Smooth muscle cell (in vitro differentiated cells): ENCODE results near the gene NTMT2. TPM values are rescaled to one million over a fixed set of nuclear protein-coding genes. Genes with fewer than 3 reads are reported as not detected.

Experiments
- DNase-seq: peaks from one replicate; lab custom pipeline; 2025; ENCODE audit not compliant: unreplicated experiment; lab: John Stamatoyannopoulos, UW
- H2AFZ ChIP-seq: fragments of 200-600 bp; sonication (generic); 2 replicates; pipeline ENCODE4 v1.6.0; 2016; ENCODE audit warnings: antibody characterized with exemption, low read depth, mild to moderate bottlenecking
- H3F3A ChIP-seq: fragments of 200-600 bp; sonication (generic); 2 replicates; pipeline ENCODE4 v1.6.0; 2017; ENCODE audit warnings: antibody characterized with exemption, low read depth
- H3K27ac ChIP-seq: fragments of 200-600 bp; sonication (generic); 2 replicates; pipeline ENCODE4 v1.5.1; 2016; ENCODE audit warnings: low read depth, mild to moderate bottlenecking
- H3K27me3 ChIP-seq: fragments of 200-600 bp; sonication (generic); 2 replicates; pipeline ENCODE4 v1.6.1; 2016; ENCODE audit warnings: low read depth, mild to moderate bottlenecking
- H3K36me3 ChIP-seq: fragments of 200-600 bp; sonication (generic); 2 replicates; pipeline ENCODE4 v1.5.1; 2016; ENCODE audit warnings: low read depth
- H3K4me1 ChIP-seq: fragments of 200-600 bp; sonication (generic); 2 replicates; pipeline ENCODE4 v1.5.1; 2016; ENCODE audit warnings: low read depth
- H3K4me2 ChIP-seq: fragments of 200-600 bp; sonication (generic); 2 replicates; pipeline ENCODE4 v1.6.0; 2016; ENCODE audit warnings: mild to moderate bottlenecking
- H3K4me3 ChIP-seq: fragments of 200-600 bp; sonication (generic); 2 replicates; pipeline ENCODE4 v1.5.1; 2016; ENCODE audit warnings: mild to moderate bottlenecking
- H3K79me2 ChIP-seq: fragments of 200-600 bp; sonication (generic); 2 replicates; pipeline ENCODE4 v1.6.0; 2016; ENCODE audit warnings: low read depth, mild to moderate bottlenecking
- H3K9ac ChIP-seq: fragments of 200-600 bp; sonication (generic); 2 replicates; pipeline ENCODE4 v1.6.0; 2016; ENCODE audit warnings: low read depth
- H3K9me3 ChIP-seq: fragments of 200-600 bp; sonication (generic); replicated peaks from 2 replicates; pipeline ENCODE4 v1.5.1; 2016; ENCODE audit warnings: low read depth
- H4K20me1 ChIP-seq: fragments of 200-600 bp; sonication (generic); 2 replicates; pipeline ENCODE4 v1.6.0; 2016; ENCODE audit warnings: low read depth
- WGBS: methylation state at CpG from one replicate; pipeline ENCODE4 v1.1.7; 2016; ENCODE audit warnings: low lambda C conversion rate; 5-methylcytosine and 5-hydroxymethylcytosine counted together
- polyA plus RNA-seq: library from polyadenylated mRNA; unstranded; fragments of >200 nt; fragmentation: Nextera tagmentation; extraction: Ambion mirVana; gene quantifications from 2 replicates; pipeline ENCODE4 v1.2.1, GENCODE V29; 2016
- total RNA-seq: library from RNA; depleted of rRNA; stranded (reverse); fragments of >200 nt; gene quantifications from 2 replicates; pipeline ENCODE4 v1.2.3, GENCODE V29; 2014
- TF ChIP-seq, protein P1 (sequence below): fragments of 200-600 bp; sonication (generic); IDR thresholded peaks from 2 replicates; pipeline ENCODE4 v1.5.1; 2017; ENCODE audit warnings: borderline replicate concordance, mild to moderate bottlenecking, antibody characterized with exemption; ENCODE audit not compliant: insufficient read depth, poor library complexity, severe bottlenecking

NTMT2 gene
- total and polyA plus RNA-seq, 2 experiments from 2014 or later = 0.21 TPM; not detected in 1

DNA sequence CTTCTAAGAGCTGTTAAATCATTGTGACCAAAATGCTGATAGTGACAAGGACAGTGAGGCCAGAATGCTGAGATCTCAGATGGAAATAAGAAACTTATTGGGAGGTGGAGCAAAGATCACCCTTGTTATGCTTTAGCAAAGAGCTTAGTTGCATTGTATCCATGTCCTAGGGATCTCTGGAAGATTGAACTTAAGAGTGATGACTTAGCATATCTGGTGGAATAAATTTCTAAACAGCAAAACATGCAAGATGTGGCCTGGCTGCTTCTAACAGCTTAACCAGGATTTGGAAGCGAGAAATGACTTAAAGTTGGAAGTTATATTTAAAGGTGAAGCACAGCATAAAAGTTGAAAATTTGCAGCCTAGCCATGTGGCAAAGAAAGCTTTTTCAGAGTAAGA, 7.7 kb downstream of the NTMT2 start:
- no peaks in the 10 kb centered on the region for H3F3A ChIP-seq
- H4K20me1 ChIP-seq = no peaks in the 10 kb centered on the region
- no peak overlapping the region for H3K27ac ChIP-seq
- no peak overlapping the region for H2AFZ ChIP-seq
- H3K4me1 ChIP-seq = no peaks in the 10 kb centered on the region
- H3K9me3 ChIP-seq = peaks cover 5% of the 10 kb centered on the region
- H3K27me3 ChIP-seq = no peaks in the 10 kb centered on the region
- H3K79me2 ChIP-seq = no peaks in the 10 kb centered on the region
- no peaks in the 10 kb centered on the region for H3K36me3 ChIP-seq
- no peak overlapping the region for H3K9ac ChIP-seq
- no peak overlapping the region for H3K4me3 ChIP-seq
- TF ChIP-seq, protein P1, sequence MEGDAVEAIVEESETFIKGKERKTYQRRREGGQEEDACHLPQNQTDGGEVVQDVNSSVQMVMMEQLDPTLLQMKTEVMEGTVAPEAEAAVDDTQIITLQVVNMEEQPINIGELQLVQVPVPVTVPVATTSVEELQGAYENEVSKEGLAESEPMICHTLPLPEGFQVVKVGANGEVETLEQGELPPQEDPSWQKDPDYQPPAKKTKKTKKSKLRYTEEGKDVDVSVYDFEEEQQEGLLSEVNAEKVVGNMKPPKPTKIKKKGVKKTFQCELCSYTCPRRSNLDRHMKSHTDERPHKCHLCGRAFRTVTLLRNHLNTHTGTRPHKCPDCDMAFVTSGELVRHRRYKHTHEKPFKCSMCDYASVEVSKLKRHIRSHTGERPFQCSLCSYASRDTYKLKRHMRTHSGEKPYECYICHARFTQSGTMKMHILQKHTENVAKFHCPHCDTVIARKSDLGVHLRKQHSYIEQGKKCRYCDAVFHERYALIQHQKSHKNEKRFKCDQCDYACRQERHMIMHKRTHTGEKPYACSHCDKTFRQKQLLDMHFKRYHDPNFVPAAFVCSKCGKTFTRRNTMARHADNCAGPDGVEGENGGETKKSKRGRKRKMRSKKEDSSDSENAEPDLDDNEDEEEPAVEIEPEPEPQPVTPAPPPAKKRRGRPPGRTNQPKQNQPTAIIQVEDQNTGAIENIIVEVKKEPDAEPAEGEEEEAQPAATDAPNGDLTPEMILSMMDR = no peak
- WGBS = 100% methylated on average over 1 of the region's 1 CpG
- DNase-seq = no peak
- H3K4me2 ChIP-seq = no peak overlapping the region

DNA sequence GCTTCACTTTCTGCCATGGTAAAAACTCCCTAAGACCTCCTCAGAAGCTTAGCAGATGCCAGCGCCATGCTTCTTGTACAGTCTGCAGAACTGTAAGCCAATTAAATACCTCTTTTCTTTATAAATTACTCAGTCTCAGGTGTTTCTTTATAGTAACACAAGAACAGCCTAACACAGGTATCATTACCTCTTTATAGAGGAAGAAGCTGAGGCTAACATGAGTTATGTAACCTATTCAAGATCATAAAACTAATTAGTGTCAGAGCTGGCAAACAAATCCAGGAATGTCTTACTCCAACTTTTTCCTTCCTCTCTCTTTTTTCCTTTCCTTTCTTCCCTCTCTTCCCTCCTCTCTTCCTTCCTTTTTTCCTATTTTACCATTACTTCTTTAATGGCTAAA, 9.3 kb downstream of the NTMT2 start:
- Histone ChIP-seq H3K36me3 (no peaks in the 10 kb centered on the region), H3K79me2 (no peaks in the 10 kb centered on the region), H3F3A (no peaks in the 10 kb centered on the region), H3K9me3 (peaks cover 5% of the 10 kb centered on the region), H3K4me1 (no peaks in the 10 kb centered on the region), H2AFZ (no peak overlapping the region), H3K27me3 (no peaks in the 10 kb centered on the region), H3K9ac (no peak overlapping the region), H4K20me1 (no peaks in the 10 kb centered on the region), H3K27ac (no peak overlapping the region), H3K4me2 (no peak overlapping the region), H3K4me3 (no peak overlapping the region)
- TF ChIP-seq, protein P1 = no peak
- no peak for DNase-seq
- 100% methylated on average over 1 of the region's 1 CpG for WGBS

DNA sequence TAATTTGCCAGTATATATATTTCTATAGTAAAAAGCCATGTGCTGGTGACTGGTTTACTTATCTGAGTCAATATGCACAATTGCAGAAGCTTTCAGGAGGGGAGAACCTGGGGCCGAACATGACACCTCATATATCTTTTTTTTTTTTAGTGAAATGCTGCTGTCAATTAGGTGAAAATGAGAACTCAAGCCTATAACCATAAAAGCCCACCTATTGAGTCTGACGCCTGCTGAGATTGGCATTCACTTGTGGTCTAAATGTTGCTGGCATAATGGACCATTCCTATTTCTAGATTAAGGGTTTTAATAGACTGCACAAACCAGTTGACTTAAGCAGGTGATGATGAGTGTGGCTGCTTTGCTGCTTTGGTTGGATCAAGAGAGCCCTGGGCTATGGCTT, 10.8 kb downstream of the NTMT2 start:
- TF ChIP-seq, protein P1 = no peak
- no peaks in the 10 kb centered on the region for H3K79me2 ChIP-seq
- H3K4me1 ChIP-seq = no peaks in the 10 kb centered on the region
- WGBS = 83% methylated on average over 2 of the region's 2 CpGs
- no peak for DNase-seq
- H3K9me3 ChIP-seq = peaks cover 5% of the 10 kb centered on the region
- no peak overlapping the region for H3K9ac ChIP-seq
- no peaks in the 10 kb centered on the region for H3F3A ChIP-seq
- no peak overlapping the region for H2AFZ ChIP-seq
- no peak overlapping the region for H3K4me2 ChIP-seq
- H3K27ac ChIP-seq = no peak overlapping the region
- no peaks in the 10 kb centered on the region for H4K20me1 ChIP-seq
- H3K27me3 ChIP-seq = no peaks in the 10 kb centered on the region
- no peaks in the 10 kb centered on the region for H3K36me3 ChIP-seq
- H3K4me3 ChIP-seq = no peak overlapping the region

DNA sequence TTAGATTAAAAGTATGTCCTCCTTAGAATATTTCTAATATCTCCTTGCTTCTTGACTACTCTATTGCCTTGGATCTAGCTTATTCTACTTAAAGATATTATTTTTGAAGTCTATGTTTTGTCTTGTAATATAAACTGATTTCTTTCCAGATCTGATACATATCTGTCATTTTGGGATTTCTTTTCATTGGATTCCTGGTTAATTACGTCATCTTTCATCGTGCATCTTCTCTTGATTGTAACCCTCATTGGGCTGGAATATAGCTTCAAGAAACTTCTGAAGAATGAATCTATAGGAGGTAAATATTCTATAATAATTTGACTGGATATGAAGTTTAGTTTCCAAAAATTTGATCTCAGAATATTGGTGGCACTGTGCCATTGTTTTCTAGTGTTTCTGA, 12.1 kb downstream of the NTMT2 start:
- H3K4me3 ChIP-seq = no peak overlapping the region
- TF ChIP-seq, protein P1 = no peak
- DNase-seq = no peak

More for the DNA sequence above, 12.1 kb downstream of the NTMT2 start:
- no peaks in the 10 kb centered on the region for H3K79me2 ChIP-seq
- WGBS = 98% methylated on average over 2 of the region's 2 CpGs
- no peaks in the 10 kb centered on the region for H3K36me3 ChIP-seq
- H3K4me2 ChIP-seq = no peak overlapping the region
- no peaks in the 10 kb centered on the region for H3K4me1 ChIP-seq
- H3K27ac ChIP-seq = no peak overlapping the region
- no peak overlapping the region for H3K9ac ChIP-seq
- H3K27me3 ChIP-seq = no peaks in the 10 kb centered on the region
- H3F3A ChIP-seq = peaks cover 7% of the 10 kb centered on the region
- H3K9me3 ChIP-seq = peaks cover 5% of the 10 kb centered on the region
- H4K20me1 ChIP-seq = no peaks in the 10 kb centered on the region
- H2AFZ ChIP-seq = no peak overlapping the region
